Fibroblast of skin of left biceps (primary cell): ENCODE measurements around the gene KLRC1.
"Not testable (repeated sequence)": the region's sequence is repeated elsewhere in the genome, so short reads cannot be mapped to it uniquely, and the experiment has no call there.

Source experiments
- DNase-seq, 2 experiments: peaks; one replicate each; pipeline ENCODE4 v3.0.0-alpha.2; 2013; ENCODE audit warnings: low read depth in 2 of 2

The KLRC1 gene

GRCh38 chr12:10453156-10453555, at the start of gene KLRC1:
TSS of gene KLRC1 (minus strand) at chr12:10453377. CDS start at chr12:10451156, 2,221 bp downstream.
- DNase-seq, result no peak

GRCh38 chr12:10501030-10501429, 47.9 kb upstream of the KLRC1 start:
- DNase-seq, result no peak

- no peak for DNase-seq
Measured at GRCh38 chr12:10498042-10498441, 44.9 kb upstream of the KLRC1 start.

GRCh38 chr12:10497602-10498001, 44.4 kb upstream of the KLRC1 start:
- no peak for DNase-seq

GRCh38 chr12:10491766-10492165, 38.6 kb upstream of the KLRC1 start:
- DNase-seq, result no peak

- not testable (repeated sequence) for DNase-seq
Measured at GRCh38 chr12:10487328-10487727, 34.2 kb upstream of the KLRC1 start.

- not testable (repeated sequence) for DNase-seq
Measured at GRCh38 chr12:10481901-10482300, 28.7 kb upstream of the KLRC1 start.

- DNase-seq, result not testable (repeated sequence)
Measured at GRCh38 chr12:10472808-10473207, 19.6 kb upstream of the KLRC1 start.

- DNase-seq, result no peak
Measured at GRCh38 chr12:10469701-10470100, 16.5 kb upstream of the KLRC1 start.

- DNase-seq, result no peak
Measured at GRCh38 chr12:10466311-10466710, 13.1 kb upstream of the KLRC1 start.

- DNase-seq, result no peak
Measured at GRCh38 chr12:10457760-10458159, 4.6 kb upstream of the KLRC1 start.

GRCh38 chr12:10456856-10457255, 3.7 kb upstream of the KLRC1 start:
- DNase-seq, result no peak

GRCh38 chr12:10455766-10456165, 2.6 kb upstream of the KLRC1 start:
- no peak for DNase-seq

GRCh38 chr12:10454531-10454930, 1.4 kb upstream of the KLRC1 start:
- no peak for DNase-seq

- DNase-seq, result no peak
Measured at GRCh38 chr12:10448236-10448635, 4.9 kb downstream of the KLRC1 start.

- not testable (repeated sequence) for DNase-seq
Measured at GRCh38 chr12:10446052-10446451, 7.1 kb downstream of the KLRC1 start.

- not testable (repeated sequence) for DNase-seq
Measured at GRCh38 chr12:10441144-10441543, 12.0 kb downstream of the KLRC1 start.

- DNase-seq, result not testable (repeated sequence)
Measured at GRCh38 chr12:10439608-10440274, 13.4 kb downstream of the KLRC1 start.

- not testable (repeated sequence) for DNase-seq
Measured at GRCh38 chr12:10437601-10438000, 15.6 kb downstream of the KLRC1 start.

- not testable (repeated sequence) for DNase-seq
Measured at GRCh38 chr12:10435816-10436215, 17.4 kb downstream of the KLRC1 start, which contains the start of gene KLRC2. TSS of gene KLRC2 (minus strand) at chr12:10436010. CDS start at chr12:10435986, 24 bp downstream.

- not testable (repeated sequence) for DNase-seq
Measured at GRCh38 chr12:10430623-10431022, 22.6 kb downstream of the KLRC1 start.

- DNase-seq, result not testable (repeated sequence)
Measured at GRCh38 chr12:10425938-10426337, 27.2 kb downstream of the KLRC1 start.

- DNase-seq, result not testable (repeated sequence)
Measured at GRCh38 chr12:10424260-10424899, 28.8 kb downstream of the KLRC1 start.
